NCI-H1694 treated with DMSO at 0.1 percent for 48 hours (cell line): ENCODE data around the gene LRCOL1.

Experiments
- DNase-seq: peaks from one replicate; lab custom pipeline; 2025; lab: John Stamatoyannopoulos, UW

The LRCOL1 gene

DNA sequence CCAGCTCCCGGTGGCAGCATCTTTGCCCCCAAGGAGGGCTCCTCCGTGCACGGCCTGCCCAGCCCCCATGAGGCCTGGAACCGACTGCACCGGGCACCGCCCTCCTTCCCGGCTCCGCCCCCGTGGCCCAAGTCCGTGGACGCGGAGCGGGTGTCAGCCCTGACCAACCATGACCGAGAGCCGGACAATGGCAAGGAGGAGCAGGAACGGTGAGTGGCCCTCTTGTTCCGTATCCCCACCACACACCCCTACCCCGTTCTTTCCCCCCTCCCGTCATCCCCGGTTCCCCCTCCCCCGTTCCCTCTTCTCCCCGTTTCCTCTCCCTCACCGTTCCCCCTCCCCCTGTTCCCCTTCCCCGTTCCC lies 28.3 kb downstream of the LRCOL1 start:
- no peak for DNase-seq

DNA sequence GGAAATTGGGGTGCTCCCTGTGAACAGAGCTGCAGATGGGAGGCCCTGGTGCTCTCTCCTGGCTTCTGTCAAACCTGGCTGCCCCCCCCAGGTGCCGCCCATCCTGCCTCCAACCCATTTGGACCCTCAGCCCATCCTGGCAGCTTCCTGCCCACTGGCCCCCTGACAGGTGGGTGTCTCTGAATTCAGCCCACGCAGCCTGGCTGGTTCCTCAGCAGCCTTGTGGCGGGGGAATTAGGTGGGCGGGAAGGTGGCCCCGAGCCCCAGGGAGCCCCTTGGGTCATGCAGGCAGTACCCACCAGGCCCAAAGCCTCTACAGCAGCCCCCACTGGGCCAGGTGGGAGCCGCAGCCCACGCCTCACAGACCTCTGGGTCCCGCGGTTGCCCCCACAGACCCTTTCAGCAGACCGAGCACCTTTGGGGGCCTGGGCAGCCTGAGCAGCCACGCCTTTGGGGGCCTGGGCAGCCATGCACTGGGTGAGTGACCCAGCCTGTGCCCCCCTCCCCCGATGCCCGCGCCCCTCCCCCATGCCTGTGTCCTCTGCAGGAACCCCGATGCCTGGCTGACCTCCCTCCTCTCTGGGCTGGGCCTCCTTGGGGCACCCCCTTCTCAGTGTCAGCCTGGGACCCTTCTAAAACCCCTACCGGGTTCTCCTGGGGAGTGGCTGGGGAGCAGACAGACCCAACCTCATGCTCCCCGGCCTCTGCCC lies 28.9 kb downstream of the LRCOL1 start:
- DNase-seq = no peak

DNA sequence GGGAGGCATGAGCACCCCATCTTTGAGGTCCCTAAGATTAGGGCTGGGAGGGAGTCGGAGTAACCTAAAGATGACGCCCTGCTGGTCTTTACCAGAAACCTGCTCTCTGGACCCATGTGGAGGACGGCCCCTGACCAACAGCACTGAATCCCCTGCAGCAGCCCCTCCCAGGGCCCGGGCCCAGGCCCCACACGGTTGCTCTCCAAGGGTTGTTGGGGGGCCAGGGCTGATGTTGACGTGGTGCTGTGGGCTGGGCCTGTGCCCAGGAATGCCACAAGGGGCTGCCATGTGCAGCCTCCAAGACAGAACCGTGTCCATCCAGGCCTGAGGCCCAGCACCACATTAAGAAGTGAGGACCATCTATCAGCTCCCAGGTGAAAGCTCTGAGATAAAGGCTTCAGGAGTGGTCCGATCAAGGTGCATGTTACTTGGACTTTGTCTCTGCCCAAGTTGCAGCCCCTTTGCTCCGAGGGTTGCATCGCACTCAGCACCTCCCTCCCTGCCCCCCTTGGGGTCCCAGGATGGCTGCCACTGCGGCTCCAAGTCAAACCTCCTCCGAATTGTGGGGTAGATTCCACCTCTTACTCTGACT lies 29.6 kb downstream of the LRCOL1 start:
- no peak for DNase-seq

DNA sequence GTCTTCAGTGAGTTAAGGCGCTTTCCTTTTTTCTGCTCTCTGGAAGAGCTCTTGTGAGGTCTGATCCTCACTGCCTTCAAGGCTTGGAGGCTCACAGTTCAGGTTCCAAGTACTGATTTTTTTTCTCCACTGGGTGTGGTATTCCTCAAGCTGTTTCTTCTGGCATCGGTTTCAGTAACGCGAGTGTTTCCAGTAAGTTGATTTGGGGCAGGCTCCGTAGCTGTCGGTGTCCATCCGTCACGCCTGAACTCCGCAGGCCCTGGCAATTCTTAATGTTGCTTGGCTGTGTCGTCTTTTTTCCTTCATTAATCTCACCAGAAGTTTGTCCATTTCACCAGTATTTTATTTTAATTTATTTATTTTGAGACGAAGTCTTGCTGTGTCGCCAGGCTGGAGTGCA lies 30.6 kb downstream of the LRCOL1 start:
- DNase-seq = no peak

DNA sequence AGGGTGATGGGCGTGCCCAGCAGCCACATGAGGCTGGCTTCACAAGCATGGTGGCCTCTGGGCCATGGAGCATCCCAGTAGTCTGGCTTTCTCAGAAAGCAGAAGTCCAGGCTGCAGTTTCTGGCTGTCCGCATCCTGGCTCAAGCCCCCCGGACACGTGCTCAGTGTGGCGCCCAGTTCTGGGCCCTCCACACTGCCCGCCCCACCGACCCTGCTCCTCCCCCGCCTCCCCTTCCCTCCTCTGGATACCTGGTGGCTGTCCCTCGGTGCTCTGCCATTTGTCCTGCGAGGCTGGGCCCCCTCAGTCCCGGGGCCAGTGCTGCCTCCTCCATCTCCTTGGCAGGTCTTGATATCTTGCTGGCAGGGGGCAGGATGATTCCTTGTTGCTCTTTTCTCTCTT lies 31.6 kb downstream of the LRCOL1 start:
- DNase-seq = no peak

DNA sequence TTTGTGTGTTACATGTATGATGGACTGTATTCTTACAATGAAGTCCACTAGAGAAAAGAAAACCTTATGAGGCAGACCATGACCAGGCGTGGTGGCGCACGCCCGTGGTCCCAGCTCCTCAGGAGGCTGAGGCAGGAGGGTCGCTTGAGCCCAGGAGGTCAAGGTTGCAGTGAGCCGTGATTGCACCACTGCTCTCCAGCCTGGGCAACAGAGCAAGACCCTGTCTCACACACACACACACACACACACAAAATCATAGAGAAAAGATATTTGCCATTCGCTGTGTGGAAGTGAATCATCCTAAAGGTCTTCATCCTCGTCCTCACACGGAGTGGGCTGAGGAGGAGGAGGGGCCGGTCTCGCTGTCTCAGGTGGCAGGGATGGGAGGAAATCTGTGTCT lies 32.3 kb downstream of the LRCOL1 start:
- no peak for DNase-seq

DNA sequence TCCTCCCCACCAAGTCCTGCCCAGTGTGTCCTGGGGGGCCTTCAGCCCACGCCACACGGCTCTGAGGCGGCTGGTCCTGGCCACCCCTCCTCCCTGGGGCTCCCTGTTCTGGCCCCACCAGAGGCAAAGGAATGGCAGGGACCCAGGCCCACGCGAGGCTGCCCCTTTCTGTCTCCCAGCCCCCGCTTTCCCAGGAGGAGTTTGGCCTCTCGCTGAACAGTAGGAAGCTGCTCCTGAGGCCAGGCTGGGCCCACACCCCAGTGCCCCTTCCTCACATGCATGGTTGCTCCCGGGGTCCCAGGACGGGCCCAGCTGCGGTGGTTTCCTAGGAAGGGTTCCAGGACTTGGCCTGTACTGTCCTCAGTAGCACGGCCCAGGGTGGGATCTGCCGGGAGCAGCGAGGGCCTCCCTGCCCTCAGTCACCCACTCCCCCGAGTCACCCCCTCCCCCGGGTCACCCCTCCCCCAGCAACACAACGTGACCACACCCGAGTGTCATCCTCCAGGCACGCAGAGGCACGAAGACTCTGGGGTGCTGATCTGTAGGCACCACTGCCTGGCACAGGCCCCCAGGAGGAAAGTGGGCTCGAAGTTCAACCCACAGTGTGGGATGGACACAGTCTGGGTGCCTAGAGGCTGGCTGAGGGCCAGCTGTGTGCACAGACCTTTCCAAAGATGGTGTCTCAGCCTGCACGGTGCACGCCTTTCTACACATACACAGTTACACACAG lies 33.0 kb downstream of the LRCOL1 start:
- no peak for DNase-seq

DNA sequence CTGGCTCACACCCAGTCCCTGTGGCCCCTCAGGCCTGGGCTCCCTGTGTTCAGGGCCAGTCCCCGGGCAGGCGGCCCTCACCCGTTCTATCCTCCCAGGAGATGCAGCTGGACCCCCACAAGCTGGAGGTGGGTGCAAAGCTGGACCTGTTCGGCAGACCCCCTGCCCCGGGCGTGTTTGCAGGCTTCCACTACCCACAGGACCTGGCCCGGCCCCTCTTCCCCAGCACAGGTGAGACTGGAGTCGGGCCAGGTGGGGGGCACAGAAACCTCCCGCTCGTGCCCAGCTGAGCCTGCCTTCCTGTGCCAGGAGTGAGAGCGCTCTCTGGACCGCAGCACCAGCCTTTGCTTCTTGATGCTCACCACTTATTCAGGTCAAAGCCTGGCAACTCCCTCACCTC lies 33.7 kb downstream of the LRCOL1 start:
- no peak for DNase-seq

DNA sequence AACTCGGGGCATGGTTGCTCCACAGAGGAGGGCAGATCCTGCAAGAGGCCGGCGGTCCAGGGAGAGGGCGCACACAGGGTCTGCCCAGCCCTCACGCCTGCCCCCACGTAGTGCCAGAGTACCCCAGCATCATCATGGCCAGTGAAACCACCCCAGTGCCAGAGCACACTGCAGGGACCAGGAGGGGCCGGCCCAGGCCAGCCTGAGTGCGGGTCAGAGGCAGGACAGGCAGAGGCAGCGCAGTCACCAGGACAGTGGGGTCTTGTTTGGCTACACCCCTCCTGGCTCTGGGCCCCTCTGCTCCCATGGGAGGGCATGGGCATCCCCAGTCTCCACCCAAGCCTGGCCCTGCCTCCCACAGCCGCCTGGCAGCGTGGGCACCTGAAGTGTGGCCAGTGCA lies 34.7 kb downstream of the LRCOL1 start:
- no peak for DNase-seq

DNA sequence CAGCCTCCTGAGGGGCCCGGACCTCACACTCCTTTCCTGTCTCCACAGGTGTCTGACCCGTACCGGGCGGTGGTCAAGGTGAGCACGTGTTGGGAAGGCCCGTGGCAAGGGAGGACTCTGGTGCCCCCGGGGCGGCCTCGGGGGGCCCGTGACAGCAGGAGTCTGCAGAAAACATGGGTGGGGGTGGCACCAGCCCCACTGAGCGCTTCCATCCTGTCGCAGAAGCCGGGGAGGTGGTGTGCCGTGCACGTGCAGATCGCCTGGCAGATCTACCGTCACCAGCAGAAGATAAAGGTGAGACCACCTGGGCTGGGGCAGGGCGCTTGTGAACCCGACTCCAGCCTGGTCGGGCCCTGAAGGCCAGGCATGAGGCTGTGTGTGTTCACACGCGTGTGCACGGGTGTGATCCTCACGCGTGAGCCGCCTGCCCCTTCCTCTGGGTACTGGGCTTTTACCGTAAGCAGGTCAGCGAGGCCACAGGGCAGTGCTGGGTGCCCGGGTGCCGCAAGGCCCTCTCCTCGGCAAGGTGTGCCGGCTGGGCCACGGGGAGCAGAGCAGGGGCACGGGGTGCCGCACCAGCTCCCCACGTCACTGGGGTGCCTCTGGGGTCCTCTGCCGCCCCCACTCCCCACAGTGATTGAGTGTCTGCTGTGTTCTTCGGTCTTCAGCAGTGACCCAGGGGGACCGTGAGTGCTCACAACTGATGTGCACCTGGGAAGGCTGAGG lies 35.9 kb downstream of the LRCOL1 start:
- no peak for DNase-seq

DNA sequence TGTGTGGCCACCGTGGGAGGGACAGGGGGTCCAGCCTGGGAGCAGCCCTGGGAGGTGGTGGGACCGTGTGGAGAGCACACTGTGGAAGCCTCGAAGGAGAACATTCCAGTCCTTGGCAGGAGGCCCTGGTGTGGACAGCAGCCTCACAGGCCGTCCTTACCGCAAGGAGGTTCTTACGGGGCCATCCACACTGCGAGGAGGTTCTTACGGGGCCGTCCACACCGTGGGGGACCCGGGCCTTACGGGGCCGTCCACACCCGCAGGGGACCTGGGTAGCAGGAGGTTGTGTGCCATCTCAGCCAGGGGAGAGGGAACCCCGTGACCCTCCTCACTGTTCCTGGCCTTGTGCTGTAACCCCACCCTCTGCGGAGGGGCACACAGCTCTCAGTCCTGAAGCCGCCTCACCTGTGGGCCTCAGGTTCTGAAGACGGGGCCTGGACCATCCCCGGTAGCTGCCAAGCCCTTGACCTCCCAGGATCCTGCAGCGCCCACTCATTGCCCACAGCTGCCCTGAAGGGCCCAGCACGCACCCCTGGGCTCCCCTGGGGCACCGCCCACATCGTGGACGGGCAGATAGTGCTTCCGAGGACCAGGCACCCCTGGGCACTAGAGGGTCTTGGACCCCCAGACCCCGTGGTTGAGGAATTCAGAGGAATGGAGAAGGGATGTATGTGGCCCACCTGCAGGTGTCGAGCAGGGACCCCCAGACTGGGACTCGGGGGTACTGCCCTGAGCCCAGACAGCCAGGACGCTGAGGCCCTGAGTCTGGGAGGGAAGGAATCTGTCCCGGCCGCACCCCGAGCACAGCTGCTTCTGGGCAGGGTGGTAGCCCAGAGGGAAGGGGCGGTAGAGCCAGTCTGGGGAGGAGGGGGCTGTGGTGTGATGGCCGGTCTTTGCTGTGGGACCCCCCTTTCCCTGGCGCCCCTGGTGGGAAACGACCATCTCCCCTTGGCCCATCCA lies 37.3 kb downstream of the LRCOL1 start:
- no peak for DNase-seq

DNA sequence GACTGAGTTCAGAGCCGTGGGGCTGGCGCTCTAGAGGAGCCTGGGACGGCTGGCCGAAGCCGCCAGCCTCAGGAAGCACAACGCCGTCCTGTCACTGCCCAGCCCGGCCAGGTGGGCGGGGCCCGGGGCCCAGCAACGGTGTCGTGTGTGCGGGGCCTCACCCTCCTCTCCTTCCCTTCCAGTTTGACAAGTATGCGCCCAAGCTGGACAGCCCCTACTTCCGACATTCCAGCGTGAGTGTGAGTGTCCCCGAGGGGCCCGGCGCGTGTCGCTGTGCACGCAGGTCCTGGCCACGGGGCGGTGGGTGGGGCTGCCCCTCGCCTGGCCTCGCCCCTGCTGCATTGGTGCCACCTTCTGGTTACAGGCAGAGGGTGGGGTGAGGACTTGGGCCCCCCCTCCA lies 38.3 kb downstream of the LRCOL1 start:
- no peak for DNase-seq

DNA sequence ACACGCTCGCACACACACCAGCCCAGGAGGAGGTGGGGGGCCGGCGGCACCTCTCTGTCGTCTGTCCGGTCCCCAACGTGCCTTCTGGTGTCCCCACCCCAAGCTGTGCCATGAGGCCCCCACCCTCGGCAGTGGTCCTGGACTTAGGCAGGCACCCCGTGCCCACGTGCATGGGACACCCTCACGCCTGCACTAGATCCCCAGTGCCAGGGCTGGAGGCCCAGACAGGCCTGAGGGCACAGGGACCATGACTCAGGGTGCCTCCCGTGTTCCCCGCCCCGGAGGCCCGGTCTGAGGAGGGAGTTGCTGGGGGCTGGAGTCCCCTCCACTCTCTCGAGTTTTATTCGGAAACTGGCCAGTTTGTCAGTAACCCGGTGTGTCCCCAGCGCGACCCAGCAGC lies 38.8 kb downstream of the LRCOL1 start:
- no peak for DNase-seq

DNA sequence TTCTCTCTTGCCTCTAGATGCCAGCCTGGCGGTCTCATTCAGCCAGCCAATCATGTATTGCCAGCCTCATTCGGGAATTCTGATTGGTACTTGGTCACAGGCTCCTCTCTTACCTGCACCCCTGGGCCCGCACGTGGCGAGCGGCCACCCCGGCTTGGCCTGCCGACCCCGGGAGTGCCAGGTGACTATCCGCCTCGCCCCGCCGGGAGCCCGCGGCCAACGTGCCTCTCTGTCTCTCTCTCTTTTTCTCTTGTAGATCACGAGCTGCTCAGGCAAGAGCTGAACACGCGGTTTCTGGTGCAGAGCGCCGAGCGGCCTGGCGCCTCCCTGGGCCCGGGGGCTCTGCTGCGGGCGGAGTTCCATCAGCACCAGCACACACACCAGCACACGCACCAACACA lies 39.3 kb downstream of the LRCOL1 start:
- no peak for DNase-seq

DNA sequence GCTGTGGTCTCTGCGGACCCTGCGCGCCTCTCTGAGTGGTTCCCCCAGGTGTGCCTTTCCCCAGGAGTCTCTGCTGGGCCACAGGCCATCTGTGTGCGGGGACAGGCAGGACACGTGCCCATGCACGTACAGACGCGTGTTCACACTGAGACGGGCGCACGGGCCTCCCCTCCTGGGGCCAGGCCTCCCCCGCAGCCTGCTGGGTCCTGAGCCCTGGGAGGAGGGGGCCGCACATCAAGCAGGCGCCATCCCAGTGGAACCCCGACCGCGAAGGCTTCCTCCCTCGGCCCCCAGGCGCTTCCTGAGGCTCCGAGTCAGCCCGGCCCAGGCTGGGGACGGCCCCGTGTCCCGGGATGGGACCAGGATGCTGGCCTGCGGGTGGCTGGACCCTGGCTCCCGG lies 39.7 kb downstream of the LRCOL1 start:
- no peak for DNase-seq

DNA sequence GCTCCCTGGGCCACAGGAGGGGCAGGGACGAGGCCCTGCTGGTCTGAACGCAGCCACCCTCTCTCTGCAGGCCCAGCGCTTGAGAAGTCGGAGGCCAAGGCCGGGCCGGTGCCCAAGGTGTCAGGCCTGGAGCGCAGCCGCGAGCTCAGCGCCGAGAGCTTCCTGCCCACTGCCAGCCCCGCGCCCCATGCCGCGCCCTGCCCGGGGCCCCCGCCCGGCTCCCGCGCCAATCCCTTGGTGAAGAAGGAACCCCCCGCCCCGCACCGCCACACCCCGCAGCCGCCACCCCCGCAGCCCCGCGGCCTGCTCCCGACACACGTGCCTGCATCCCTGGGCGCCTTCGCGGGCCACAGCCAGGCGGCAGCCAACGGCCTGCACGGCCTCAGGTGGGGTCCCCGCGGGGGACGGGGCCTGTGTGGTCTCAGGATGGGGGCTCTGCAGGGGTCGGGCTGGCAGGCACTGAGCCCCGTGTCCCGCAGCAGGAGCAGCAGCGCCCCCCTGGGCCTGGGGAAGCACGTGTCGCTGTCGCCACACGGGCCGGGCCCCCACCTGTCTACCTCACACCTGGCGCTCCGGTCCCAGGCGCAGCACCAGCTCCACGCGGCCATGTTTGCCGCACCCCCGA lies 40.4 kb downstream of the LRCOL1 start:
- no peak for DNase-seq

DNA sequence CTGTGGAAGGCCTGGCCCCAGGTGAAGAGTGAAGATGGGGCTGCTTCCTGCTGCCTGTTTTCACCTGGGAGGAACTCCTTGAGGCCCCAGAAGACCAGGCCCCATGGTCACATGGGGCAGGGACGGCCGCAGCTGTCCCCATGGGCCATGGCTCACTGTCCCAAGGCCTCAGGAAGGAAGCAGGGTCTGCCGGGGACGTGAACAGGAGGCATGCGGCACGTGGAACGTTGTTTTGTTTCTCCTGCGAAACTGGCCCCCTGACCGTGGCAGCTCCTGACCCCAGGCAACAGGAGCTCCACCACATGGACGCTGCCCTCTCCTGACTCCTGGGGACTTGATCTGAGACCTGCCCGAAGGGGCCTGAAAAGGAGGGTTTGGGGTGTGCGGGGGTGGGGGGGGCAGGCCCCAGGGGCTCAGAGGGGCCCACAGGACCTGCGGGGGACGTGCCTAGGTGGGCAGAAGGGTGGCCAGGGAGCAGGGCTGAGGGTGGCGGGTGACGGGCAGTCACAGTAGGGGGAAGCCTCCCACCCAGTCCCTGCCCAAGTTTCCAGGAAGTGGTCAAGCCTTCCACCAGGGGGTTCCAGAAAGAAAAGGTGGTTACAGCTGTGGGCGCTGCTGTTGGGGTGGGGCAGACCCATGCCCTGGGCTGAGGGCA lies 41.4 kb downstream of the LRCOL1 start:
- DNase-seq = no peak

DNA sequence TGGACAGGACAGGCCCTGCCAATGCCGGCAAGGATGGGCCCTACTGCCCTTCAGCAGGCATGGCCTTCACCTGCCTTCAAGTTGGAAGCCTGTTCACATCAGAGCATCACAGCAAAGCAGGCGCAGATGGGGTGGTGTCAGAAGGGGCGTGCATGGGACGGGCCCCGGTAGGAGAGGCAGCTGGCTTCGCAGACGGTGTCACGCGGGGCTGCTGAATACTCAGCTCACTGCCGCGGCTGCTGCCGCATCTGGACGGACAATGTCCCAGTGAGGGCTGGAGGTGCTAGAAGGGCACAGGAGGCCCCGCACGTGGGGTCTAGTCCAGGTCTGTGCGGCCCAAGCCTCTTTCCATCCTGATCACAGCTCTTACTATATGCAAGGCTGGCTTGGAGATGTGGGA lies 42.1 kb downstream of the LRCOL1 start:
- no peak for DNase-seq

DNA sequence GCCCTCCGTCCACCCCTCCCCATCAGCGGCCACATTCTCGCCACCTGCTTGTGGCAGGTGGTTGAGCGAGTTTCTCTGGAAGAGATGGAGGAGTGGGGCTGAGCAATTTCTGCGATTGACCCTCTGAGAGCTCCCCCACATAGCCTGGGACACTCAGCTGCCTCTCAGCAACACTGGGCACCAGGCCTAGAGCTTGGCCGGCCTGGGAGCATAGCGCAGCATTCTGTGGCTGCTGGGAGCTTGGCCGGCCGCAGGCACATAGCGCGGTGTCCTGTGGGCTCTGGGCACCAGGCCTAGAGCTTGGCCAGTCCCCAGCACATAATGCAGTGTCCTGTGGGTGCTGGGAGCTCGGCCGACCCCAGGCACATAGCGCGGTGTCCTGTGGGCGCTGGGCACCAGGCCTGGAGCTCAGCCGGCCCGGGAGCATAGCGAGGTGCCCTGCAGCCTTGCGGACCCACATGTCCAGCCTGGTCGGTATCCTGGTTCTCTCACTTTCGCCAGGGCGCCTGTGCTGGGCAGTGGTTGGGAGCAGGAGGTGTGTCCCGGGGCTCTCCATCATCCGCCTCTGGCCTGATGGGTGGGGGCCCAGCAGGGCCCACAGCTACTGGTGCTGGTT lies 43.8 kb downstream of the LRCOL1 start:
- DNase-seq = no peak

DNA sequence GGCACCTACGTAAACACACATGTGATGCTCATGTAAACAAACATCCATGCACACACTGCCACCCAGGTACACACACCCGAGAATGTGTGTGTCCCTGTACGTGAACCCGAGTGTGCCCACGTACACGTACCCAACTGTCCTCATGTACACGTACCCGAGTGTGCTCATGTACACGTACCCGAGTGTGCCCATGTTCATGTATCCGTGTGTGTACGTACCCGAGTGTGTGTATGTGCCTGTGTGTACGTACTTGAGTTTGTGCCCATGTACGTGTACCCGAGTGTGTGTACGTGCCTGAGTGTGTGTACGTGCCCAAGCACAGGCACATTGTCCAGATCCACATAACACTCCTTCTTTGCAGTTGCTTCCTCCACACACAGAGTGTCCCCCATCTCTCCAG lies 45.0 kb downstream of the LRCOL1 start:
- no peak for DNase-seq
